ENCODE data around the gene EIPR1.

EIPR1 gene

DNA sequence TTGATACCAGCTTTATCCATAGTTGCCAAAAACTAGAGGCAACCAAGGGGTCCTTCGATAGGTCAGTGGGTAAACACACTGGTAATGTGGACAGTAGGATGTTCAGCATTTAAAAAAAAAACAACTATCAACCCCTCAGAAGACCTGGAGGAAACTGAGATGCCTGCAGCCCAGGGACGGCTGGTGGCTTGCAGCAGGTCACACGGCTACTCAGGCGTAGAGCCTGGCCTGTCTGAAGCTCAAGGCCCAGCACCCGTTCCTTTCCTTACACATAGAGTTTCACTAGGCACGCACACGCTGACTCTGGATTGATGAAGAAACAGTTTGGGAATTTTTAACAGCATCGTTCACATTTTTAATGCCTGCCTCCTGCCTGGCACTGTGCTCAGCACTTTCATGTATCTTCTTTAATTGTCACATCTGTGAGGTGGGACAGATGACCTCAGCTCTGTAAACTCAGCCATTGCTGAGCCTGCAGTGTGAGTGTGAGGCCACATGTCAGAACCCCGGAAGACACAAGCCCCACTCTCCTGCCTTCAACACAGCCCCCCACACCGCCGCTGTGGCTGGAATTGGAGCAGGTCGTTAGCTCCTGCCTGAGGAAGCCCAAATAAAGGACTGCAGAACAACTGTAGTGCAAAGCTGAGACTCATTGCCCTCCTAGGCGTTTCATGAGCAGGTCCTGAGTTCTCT, 42.6 kb upstream of the EIPR1 start:
- H3K36me3 ChIP-seq (ENCODE audit: low read depth) = peaks cover 21% of the 10 kb centered on the region
- ATAC-seq (ENCODE audit: low read depth) (no peak), DNase-seq (ENCODE audit: low spot score) (no peak)
- no peaks in the 10 kb centered on the region for H3K27me3 ChIP-seq (ENCODE audit: insufficient read depth, poor library complexity, severe bottlenecking)
- no peak overlapping the region for H3K27ac ChIP-seq (ENCODE audit: poor library complexity, severe bottlenecking)
- H3K4me1 ChIP-seq (ENCODE audit: insufficient read depth, poor library complexity, severe bottlenecking) = no peaks in the 10 kb centered on the region
- H3K9me3 ChIP-seq (ENCODE audit: severe bottlenecking) = no peaks in the 10 kb centered on the region
- H3K4me3 ChIP-seq (ENCODE audit: severe bottlenecking) = no peak overlapping the region
- TF ChIP-seq, protein P1, sequence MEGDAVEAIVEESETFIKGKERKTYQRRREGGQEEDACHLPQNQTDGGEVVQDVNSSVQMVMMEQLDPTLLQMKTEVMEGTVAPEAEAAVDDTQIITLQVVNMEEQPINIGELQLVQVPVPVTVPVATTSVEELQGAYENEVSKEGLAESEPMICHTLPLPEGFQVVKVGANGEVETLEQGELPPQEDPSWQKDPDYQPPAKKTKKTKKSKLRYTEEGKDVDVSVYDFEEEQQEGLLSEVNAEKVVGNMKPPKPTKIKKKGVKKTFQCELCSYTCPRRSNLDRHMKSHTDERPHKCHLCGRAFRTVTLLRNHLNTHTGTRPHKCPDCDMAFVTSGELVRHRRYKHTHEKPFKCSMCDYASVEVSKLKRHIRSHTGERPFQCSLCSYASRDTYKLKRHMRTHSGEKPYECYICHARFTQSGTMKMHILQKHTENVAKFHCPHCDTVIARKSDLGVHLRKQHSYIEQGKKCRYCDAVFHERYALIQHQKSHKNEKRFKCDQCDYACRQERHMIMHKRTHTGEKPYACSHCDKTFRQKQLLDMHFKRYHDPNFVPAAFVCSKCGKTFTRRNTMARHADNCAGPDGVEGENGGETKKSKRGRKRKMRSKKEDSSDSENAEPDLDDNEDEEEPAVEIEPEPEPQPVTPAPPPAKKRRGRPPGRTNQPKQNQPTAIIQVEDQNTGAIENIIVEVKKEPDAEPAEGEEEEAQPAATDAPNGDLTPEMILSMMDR (IDR thresholded peaks at IDR 0.05; ENCODE audit: poor library complexity, severe bottlenecking) = no peak

DNA sequence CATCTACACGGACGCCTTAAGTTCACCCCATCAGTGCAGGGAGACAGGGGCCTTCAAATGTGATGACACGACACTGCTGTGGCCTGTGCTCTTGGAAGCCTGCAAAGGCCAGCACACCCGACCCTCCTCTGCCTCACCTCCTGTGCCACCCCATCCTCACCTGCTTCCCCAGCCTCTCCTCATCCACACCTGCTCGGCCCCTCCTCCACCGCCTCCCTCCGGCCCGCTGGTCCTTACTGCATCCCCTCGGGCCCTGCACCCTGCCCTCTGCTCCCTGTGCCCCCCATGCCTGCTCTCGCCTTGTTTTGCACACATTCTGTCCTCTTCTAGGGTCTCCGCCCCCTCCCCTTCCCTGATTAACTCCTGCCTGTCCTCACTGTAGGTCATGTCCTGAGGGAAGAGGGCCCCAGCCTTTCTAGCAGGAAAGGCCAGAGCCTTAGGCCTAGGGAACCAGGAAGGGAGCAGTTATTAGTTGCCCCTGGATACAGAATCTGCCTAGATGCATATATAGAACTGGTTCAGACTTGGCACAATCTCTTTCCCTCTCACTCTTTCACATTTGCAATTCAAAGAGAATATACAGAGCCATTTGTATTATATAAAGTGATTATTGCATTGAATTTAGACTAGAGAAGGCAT, 41.3 kb upstream of the EIPR1 start:
- H3K27me3 ChIP-seq (ENCODE audit: insufficient read depth, poor library complexity, severe bottlenecking) = no peaks in the 10 kb centered on the region
- TF ChIP-seq, protein P1 (IDR thresholded peaks at IDR 0.05; ENCODE audit: poor library complexity, severe bottlenecking) = no peak
- no peak for ATAC-seq (ENCODE audit: low read depth)
- peaks cover 7% of the 10 kb centered on the region; the same call in 1 of the 2 replicates for H3K36me3 ChIP-seq (ENCODE audit: low read depth)
- H3K4me1 ChIP-seq (ENCODE audit: insufficient read depth, poor library complexity, severe bottlenecking) = no peaks in the 10 kb centered on the region
- no peaks in the 10 kb centered on the region for H3K9me3 ChIP-seq (ENCODE audit: severe bottlenecking)
- no peak overlapping the region for H3K27ac ChIP-seq (ENCODE audit: poor library complexity, severe bottlenecking)
- no peak for DNase-seq (ENCODE audit: low spot score)
- no peak overlapping the region for H3K4me3 ChIP-seq (ENCODE audit: severe bottlenecking)

DNA sequence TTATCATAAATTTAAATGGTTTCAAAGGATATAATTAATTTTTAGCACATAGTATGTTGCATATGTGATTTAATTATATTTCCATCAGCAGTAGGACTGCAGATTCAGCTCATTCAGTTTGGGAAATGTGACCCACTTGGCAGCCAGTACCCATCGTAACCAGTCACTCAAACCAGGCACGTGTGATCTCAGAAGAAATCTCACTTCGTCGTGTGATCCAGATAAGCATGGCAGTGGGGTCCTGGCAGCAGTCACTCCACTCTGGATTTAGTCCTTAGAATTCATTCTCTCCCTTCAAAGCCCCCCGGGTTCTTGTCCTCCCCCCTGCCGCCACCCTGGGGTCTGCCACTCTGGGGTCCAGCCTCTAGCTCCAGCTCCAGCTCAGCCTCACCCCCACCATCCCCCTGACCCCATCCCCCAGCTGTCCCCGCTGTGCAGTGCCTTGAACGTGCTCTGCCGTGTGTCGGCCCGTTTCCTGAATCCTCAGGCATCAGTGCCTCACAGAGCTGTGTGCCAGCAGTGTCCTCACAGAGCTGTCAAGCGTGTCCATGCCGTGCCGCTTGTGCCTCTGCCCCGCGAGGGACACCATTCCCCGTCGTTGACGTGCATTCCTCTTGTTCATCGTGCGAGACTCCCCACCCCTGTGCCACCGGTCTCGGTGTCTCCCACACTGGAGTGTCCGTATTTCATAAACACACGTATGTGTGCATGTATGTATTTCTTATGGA, 36.7 kb upstream of the EIPR1 start:
- DNase-seq (ENCODE audit: low spot score) (no peak), ATAC-seq (ENCODE audit: low read depth) (no peak)
- Histone ChIP-seq H3K4me3 (ENCODE audit: severe bottlenecking) (no peak overlapping the region), H3K36me3 (ENCODE audit: low read depth) (peaks cover 5% of the 10 kb centered on the region; the same call in 1 of the 2 replicates), H3K27me3 (ENCODE audit: insufficient read depth, poor library complexity, severe bottlenecking) (no peaks in the 10 kb centered on the region), H3K9me3 (ENCODE audit: severe bottlenecking) (no peaks in the 10 kb centered on the region), H3K27ac (ENCODE audit: poor library complexity, severe bottlenecking) (no peak overlapping the region), H3K4me1 (ENCODE audit: insufficient read depth, poor library complexity, severe bottlenecking) (no peaks in the 10 kb centered on the region)
- TF ChIP-seq, protein P1 (IDR thresholded peaks at IDR 0.05; ENCODE audit: poor library complexity, severe bottlenecking) = no peak

DNA sequence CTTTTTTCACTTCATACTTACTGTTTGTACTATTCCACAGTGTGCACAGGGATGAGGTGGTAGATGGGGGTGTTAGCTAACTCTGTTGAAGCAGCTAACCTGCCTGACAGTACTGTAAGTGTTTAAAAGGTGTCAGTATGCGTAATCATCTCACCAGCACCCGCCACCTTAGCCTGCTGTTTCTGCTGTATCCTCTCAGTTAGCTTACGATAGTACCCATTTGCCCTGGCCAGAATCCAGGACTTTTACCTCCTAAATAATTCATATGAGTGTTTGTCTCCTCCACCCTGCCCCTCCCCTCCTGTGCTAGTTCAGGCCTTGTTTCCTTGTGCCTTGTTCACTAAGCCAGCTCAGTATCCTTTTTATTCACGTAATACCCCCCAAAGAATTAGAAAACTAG, 36.1 kb upstream of the EIPR1 start:
- H3K27ac ChIP-seq (ENCODE audit: poor library complexity, severe bottlenecking) = no peak overlapping the region
- no peak overlapping the region for H3K4me3 ChIP-seq (ENCODE audit: severe bottlenecking)
- DNase-seq (ENCODE audit: low spot score) (no peak), ATAC-seq (ENCODE audit: low read depth) (no peak)
- no peaks in the 10 kb centered on the region for H3K27me3 ChIP-seq (ENCODE audit: insufficient read depth, poor library complexity, severe bottlenecking)
- TF ChIP-seq, protein P1 (IDR thresholded peaks at IDR 0.05; ENCODE audit: poor library complexity, severe bottlenecking) = no peak
- H3K9me3 ChIP-seq (ENCODE audit: severe bottlenecking) = no peaks in the 10 kb centered on the region
- H3K36me3 ChIP-seq (ENCODE audit: low read depth) = peaks cover 5% of the 10 kb centered on the region; the same call in 1 of the 2 replicates
- H3K4me1 ChIP-seq (ENCODE audit: insufficient read depth, poor library complexity, severe bottlenecking) = no peaks in the 10 kb centered on the region

All from RWPE2 (cell line).